HG03442 (cell line): Measurements from ENCODE around the gene IFT43.

Source experiments
- ATAC-seq: cut with Tn5 transposase; IDR thresholded peaks from one replicate; pipeline ENCODE4 v1.9.1; 2021; ENCODE audit warnings: mild to moderate bottlenecking, moderate library complexity; ENCODE audit not compliant: unreplicated experiment

The IFT43 gene

GRCh38 chr14:75985618-75986438 lies at the start of gene IFT43:
IFT43 (plus strand) TSS chr14:75985763; CDS start chr14:75985787, 24 bp downstream.
- ATAC-seq: peak; percentile 65

DNA sequence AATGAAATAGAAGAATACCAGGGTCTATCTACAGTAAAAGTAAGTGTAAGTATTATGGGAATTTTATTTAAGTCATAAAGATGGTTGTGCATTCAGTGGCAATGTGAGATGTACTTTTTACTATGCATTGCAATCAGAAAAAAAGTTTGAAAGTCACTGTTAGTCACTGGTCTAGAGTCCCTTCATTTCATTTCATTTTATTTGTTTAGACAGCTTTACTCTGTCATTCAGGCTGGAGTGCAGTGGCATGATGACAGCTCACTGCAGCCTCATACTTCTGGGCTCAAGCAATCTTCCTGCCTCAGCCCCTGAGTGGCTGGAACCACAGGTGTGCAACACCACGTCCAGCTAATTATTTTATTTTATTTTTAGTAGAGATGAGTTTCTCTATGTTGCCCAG lies 46.4 kb upstream of the IFT43 start:
- no peak for ATAC-seq

GRCh38 chr14:75941030-75941429 lies 44.5 kb upstream of the IFT43 start:
- no peak for ATAC-seq

GRCh38 chr14:75944607-75945241 lies 40.8 kb upstream of the IFT43 start:
- ATAC-seq: no peak

DNA sequence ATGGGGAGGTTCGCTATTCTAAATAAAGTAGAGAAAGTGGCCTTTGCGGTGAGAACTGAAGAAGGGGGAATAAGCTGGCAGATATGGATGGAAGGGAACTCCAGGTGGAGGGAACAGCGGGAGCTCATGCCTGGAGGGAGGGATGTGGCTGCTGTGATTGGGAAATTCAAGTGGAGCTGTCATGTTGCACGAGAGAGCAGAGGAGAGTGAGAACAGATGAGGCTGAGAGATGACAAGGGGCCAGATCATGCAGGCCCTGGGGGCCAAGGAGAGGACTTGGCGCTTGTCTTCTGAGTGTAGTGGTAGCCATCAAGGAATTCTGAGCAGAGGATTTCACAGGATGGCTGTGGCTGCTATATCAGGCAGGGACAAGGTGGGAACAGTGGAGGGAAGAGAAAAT lies 38.8 kb upstream of the IFT43 start:
- ATAC-seq: no peak

- no peak for ATAC-seq
Measured at GRCh38 chr14:75952489-75952888, 33.1 kb upstream of the IFT43 start.

DNA sequence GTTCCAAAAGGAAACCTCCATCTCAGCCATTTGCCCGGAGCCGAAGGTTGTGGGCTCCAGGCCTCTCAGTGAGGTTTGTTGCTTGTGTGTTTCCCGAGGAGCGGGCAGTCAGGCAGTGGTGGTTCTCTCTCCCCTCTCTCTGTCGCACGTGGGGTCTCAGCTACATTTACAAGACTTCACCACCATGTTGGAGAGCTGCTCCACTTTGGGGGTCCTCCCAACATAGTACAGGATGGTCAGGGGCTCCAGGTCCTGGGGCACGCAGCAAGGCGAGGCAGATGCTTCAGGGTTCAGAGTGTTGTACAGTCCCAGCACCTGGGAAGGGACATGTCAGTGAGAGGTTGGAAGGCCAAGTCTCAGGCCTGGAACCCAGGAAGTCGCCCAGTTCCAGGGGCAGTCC lies 26.5 kb upstream of the IFT43 start:
- ATAC-seq: no peak

DNA sequence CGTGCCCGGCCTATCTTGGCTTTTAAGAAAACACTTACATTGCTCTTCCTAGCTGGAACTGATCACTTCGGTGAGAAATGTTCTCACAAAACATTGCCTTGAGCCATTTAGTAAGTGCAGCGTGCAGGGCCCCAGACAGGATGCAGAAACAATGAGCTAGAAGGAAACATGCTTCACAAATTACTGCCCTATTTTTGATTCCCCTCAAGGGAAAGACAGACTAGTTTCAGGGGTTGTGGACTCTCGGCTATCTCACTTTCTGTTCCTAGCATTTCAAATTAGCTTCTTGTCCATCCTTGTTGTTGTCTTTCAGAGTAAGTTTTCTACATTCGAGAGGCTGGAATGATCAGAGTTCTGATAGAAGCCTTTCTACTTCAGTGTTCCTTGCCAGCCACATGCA lies 25.3 kb upstream of the IFT43 start:
- ATAC-seq: peak; percentile 64

- ATAC-seq: no peak
Measured at GRCh38 chr14:75961662-75962061, 23.9 kb upstream of the IFT43 start.

DNA sequence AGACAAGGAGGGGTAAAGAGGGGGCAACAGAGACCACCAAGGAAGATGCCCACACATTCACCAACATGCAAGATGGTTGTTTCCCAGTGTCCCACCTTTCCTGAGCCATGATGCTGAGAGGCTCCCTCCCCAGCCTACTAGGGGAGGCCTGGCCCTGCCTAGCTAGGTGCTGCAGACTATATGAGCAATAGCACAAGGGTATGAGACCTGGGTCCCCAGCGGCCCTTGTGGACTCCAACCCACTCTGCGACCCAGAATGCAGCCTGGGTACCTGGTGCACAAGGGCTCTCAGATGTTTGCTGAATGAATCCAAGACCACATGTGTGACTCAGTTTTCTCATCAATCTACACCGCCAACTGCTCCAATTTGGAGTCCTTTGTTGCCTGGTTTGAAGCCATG lies 17.7 kb upstream of the IFT43 start:
- no peak for ATAC-seq

DNA sequence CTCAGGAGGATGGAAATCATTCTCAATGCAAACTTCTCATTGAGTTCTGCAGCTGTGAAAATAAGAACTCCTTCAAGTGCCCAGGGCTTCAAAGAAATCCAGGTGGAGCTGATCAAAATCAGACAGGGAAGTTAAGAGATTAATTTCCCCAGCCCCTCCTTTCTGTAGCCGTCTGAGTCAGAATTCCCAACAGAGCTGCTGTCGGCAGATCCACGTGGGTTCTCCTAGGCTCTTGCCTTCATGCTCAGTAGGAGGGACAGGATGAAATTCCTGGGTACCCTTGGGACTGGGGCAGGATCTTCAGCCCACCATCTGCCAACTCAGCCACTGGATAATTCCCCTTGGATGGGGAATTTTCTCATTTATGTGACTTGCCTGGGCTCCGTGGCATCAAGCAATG lies 17.1 kb upstream of the IFT43 start:
- no peak for ATAC-seq

- ATAC-seq: no peak
Measured at GRCh38 chr14:75969126-75969525, 16.4 kb upstream of the IFT43 start.

DNA sequence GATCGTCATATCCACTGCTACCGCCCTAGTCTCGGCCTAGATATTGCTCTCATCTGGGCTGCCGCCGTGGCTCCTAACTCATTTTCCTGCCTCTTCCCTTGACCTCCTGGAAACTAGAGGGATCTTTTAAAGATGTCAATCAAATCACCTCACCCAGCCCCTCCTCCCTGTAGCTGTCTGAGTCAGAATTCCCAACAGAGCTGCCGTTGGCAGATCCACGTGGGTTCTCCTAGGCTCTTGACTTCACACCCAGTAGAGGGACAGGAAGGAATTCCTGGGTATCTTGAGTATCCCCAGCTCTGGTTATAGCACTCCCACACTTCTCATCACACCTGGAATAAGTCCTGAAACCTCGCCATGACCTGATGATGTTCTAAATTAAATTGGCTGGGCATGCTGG lies 15.7 kb upstream of the IFT43 start:
- ATAC-seq: no peak

DNA sequence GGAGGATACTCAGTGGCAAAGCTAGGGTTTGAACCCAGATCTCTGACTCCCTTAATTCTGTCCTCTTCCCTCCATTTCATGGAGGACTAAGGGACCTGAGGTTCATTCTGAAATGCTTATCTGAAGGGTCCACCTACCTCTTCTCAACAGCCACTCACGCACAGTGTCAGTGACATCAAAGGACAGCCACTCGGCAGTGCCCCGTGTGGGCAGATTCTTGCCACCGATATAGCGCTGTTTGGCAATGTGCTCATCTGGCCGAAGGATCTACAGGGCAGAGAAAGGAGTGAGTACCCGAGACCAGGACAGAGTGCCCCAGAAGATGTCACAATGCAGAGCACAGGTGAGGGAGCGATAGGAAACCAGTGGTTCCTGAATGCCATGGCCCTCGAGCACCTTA lies 14.6 kb upstream of the IFT43 start:
- ATAC-seq: no peak

GRCh38 chr14:75971509-75971908 lies 14.1 kb upstream of the IFT43 start:
- ATAC-seq: no peak

DNA sequence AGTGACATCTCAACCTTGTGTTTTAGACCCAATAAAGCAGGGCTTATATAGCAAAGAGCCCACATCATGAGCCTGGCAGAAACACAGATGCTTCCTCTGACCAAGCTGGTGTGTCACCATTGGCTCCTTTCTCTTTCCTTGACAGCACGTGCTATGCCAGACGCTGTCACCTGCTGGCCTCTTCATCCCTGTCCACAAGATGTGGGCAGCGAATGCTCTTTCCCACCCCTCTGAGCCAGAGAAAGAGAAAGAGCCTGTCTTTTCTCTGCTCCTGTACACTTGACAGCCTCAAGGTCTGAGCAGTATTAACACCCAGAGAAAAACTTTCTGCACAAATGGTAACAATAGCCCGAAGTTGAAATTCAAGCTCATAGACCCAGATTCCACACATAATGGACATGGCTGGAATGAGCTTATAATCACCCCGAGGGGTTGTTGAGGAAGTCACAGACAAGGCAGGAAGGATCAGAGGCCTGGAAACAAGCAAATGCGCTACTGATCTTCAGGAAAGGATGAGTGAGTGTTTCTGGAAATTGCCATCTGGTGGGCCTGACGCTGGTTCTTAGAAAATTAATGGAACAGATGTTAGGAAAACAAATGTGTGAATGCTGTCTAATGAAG lies 12.7 kb upstream of the IFT43 start:
- ATAC-seq: no peak

DNA sequence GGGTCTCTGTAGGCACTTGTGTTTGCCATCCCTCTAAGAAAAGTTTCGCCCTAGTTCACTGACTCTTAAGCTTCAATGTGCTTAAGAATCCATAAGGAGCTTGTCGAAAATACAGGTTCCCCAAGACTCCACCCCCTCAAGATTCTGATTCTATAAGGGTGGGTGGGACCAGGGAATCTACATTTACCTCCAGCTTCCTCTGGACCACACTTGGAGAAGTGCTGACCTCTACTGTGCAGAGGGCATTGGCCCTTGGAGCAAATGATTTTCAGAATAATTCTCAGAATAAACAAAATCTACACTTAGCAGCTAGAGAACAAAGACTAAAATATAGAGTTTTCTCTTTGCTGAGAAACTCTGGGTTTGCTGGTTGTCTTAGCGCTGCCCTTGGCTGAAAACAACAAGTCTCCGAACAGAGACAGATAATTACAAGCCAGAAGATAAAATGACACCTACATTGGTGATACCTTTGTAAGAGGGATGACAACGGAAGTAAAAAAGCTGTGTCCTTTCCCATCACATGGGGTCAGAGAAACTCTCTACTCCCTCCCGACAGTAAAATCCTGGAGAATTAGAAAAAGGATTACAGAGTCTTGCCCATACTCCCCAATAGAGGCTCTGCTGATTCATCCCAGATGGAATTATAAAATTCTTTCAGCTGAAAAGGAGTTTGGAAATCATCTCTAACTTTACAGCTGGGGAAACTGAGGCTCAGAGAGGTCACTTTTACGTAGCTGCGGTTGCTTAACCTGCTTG lies 8.6 kb upstream of the IFT43 start:
- no peak for ATAC-seq

- ATAC-seq: no peak
Measured at GRCh38 chr14:75977582-75977943, 8.0 kb upstream of the IFT43 start.

- ATAC-seq: no peak
Measured at GRCh38 chr14:75978249-75978731, 7.3 kb upstream of the IFT43 start.

DNA sequence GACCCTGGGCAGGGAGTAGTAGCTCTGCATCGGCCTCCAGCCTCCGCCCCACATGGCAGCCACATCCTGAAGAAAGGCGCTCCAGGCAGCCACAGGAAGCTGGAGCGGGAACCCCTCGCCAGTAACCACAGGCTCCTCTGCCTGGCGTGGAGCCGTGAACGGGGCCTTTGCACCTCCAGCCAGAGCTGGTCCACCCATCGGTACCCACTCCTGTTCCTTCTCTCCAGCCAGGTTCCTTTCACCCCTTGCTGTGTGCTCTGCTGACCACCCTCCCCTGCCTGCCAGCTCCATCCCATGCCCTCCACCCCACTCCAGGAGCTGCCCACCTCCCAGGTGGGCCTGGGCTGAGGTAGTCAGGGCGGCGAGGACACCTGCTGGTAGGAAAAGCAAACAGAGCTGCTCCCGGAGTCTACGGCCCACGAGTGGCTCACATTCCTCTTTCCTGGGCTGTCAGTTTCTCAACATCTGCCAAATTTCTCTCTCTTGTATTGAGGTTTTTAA lies 6.4 kb upstream of the IFT43 start:
- no peak for ATAC-seq
